IPS-NIHi7 (cell line): ENCODE measurements around the gene PSD.

Source experiments
- DNase-seq: peaks from one replicate; pipeline ENCODE4 v3.0.0; 2012; ENCODE audit warnings: mixed read lengths; ENCODE audit errors: extremely low spot score

PSD gene

DNA sequence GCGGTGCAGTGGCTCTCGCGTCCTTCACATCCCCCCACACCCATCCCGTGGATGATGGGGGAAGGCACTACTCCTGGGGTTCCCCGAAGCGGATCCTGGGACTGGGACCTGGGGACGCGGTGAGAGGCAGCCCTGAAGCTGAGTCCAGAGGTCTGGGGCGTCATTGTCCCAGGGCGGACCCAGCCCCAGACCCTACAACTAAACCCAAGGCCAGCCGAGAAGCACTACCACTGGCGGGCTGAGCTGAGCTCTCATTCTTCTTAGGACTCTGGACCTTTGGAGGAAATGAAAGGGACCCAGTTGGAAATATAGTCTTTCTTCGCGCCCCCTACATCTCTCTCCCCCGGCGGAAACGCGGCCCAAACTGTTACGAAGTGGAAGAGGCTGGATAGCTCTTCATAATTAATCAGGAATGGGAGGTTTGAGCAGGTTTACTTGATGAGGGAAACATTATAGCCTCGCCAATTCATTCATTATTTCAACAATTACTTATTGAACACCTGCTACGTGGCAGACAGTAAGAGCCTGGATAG is 1.7 kb upstream of the PSD start:
- DNase-seq = no peak

DNA sequence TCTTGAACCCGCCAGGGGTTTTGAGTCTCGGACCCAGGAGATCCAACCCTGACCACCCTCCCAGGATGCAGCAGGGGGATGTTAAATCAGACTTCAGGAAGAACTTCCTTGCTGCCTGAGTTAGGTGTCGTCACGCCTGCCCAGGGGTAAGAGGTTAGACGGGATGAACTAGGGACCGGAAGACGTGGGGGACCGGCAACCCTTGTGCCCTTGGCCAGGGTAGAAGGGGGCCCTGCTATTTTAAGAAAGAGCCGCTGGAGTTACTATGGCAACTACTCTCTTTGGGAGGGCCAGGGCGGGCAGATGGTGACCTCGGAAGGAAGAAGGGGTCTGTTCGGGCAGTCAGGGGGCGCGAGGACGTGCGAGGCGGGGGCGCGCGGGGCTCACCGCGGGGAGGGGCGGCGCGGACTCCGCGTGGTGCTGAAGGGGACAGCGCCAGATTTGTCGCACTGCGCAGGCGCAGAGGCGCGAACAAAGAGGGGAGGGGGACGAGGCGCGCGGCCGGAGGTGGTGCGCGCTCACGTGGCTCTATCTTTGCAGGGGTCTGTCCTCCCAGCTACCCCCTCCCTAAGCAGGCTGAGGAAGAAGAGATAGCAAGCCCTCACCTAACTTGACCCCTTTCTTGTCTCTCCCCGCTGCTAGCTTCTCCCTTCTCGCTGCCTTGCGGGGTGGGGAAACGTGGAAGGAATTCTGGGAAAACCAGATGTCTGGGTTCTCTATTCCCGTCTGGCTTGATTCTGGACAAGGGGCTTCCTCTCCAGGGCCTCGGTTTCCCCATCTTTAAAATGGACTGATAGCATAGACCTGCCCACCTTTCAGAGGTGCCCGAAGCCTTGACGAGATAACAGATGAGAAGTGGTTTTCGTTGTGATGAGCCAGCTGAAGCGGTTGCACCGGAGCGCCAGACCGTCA is 940 bp upstream of the PSD start:
- peak; percentile 81 for DNase-seq

- no peak for DNase-seq
Observed at GRCh38 chr10:102416695-102417094, 1.9 kb downstream of the PSD start.

DNA sequence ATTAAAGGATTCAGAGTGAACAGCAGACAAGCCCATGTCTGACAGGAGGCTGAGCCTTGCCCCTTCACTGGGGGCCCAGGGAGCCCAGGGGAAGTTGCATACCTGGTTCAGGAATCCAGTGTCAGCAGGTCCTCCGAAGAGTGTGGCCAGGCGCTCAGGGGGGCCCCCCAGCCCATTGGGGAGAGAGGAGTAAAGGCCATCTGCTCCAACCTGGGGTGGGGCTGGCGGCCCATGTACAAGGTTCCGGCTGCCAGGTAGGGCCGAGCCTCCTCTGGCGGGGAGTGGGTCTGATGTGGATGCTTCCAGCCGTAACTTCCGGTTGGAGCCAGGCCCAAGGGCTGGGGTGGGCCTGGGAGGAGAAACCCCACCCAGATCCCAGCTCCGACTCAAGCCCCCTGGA is 2.3 kb downstream of the PSD start:
- no peak for DNase-seq

- DNase-seq = no peak
Observed at GRCh38 chr10:102414749-102415148, 3.8 kb downstream of the PSD start.

DNA sequence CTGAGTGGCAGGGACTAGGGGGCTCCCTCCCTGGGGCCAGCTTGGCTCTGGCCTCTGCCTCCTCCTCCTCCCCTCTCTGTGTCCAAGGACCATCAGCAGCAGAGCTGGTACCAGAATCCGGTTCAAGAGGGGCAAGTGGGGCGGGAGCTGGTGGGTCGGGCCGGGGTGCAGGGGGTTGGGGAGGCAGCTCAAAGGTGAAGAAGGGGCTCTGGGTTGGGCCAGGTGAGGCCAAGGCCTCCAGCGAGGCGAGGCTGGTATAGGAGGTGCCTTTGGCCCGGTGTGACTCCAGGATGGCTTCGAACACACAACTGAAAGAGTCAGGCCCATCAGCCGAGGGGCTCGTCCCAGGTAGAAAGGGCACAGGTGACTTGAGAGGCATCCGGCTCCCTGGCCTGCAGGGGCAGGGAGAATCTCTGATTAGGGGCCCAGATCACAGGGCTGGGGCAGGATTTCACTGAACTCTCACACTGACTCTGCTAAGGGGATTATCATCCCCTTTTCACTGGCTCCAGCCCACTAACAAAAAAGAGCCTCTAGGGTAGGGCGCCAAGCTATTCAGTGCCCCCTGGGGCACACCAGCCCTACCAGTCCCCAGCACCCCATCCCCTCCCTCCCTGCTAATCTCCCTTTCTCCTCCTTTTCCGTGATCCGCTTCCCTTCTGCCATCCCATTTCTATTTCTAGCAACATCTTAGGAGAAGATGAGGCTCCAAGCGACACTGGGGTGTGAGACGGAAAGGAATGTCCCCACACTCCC is 4.6 kb downstream of the PSD start:
- DNase-seq = no peak

- DNase-seq = peak; percentile 70
Observed at GRCh38 chr10:102413053-102413705, 5.4 kb downstream of the PSD start.

- DNase-seq = no peak
Observed at GRCh38 chr10:102412293-102412692, 6.3 kb downstream of the PSD start.

GRCh38 chr10:102411341-102412255 is 7.0 kb downstream of the PSD start:
- DNase-seq = no peak

DNA sequence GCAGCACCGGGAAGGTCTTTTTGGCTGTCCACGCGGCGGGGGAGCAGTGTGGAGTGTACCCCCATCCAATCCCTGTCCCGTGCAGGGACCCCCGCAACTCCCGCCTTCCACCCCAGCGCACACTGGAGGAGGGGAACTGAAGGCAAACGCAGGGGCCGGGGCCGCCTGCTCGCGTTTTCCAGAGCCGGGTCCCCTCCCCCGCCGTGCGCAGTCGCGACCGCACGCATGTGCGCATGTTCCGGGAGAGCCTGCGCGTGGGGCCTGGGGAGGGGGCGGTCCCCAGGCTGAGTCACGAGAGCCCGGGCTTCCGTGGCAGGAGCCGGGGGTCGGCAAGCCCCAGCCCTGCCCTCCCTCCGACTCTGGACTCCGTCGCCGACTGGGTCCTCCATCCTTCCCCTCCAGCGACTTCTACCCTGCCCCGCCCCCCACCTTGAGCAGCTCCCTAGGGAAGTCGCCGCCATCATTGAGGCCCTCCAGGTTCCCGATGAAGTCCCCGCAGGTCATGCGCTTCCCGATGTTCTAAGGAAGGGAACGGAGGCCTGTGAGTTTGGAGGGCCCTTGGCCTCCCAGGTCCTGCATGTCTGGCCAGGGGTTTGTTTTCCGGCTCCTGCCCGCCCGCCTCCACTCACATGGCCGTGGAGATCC is 8.0 kb downstream of the PSD start:
- peak; percentile 54 for DNase-seq

DNA sequence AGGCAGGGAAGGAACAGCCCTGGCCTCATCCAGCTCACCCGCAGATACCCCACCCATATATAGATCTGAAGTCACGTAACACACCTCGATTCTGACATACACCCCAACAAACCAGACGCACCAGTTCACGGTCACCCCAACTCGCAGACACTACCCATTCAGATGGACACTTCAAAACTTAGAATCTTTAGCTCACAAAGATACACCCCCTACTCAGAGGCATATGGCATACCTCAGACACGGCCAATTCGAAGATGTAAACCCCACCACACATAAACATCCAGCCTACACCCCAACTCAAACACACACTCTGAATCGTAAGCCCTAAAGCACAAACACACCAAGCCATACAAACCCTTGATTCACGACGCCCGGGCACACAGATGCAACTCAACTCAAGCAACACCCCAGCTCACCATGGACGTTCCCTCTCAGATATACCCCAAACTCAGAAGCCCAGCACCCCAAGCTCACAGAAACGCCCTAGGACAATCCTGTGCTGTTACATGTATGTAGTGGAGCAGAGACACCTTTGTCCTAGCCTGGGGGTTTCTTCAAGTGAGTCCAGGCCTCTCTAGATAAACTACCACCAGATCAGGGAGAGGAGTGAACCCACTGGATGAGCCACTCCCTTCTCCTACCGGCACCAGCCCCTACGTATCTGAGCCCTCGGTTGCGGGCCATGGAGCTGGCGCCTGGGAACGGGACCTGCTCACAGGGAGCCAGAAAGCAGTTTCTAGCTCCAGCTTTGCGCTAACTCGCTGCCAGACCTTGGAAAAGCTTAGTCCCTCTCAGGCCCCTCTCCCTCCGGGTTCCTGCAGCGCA is 8.8 kb downstream of the PSD start:
- DNase-seq = peak; percentile 41

GRCh38 chr10:102408728-102409603 is 9.6 kb downstream of the PSD start:
- peak; percentile 50 for DNase-seq

DNA sequence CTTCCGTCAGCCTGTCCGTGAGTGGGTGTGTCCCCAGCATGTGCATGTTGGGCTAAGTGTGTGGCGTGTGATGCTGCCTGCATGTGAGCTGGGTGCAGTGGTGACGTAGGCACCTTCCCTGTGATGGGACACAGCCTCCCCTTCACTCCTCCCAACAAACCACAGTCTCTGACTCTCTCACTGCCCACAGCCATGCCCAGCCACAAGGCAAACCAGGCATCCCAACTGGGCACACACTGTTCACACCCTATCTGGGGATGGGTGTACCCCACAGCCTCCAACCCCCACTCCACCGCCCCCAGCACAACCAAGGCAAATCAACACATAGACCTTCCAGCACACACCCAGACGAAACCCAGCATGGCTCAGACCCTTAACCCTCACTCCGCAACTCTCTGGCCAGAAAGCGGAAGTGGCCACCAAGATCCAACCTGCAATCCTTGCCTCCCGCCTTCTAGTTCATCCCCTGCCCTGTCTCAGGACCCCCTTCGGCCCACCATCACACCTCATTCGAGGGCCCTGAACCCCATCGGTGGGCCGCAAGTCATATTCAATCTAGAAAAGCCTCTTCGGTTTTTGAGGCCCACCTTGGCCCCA is 10.4 kb downstream of the PSD start:
- no peak for DNase-seq

DNA sequence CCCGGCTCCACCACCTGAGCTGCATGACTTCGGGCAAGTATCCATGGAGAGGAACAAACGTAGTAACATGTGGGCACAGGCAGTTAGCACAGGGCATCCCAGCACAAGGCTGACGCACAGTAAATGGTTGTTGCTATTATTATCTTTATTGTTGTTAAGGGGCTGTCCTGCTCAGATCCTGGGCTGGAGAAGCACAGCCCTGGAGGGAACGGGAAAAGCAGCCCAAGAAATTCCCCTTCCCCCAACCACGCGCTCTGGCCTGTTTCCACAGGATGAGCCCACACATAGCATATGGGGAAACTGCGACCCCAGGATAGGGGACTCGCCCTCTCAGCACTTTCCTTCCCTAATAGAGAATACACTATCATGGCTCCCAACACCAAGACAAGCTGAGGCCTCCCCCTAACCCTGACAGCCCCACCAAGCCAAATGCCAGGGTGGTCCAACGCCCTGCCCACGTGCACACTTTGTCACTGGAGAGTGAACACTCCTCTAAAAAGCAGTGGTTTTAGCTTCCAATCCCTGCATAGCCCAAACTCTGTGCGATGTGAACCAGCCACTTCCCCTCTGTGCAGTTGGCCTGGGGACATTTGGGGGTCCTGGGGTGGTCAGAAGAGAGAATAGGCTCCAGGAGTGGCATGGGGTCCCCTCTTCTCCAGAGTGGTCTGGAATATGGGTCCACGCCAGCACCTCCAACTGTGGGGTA is 11.0 kb downstream of the PSD start:
- DNase-seq = no peak

GRCh38 chr10:102406815-102407214 is 11.8 kb downstream of the PSD start:
- DNase-seq = no peak

GRCh38 chr10:102405632-102406031 is 13.0 kb downstream of the PSD start:
- DNase-seq = no peak

- DNase-seq = no peak
Observed at GRCh38 chr10:102405108-102405571, 13.4 kb downstream of the PSD start.
